SU-DHL-6 (cell line): ENCODE data around the gene SEC62.

ENCODE experiments used
- EZH2phosphoT487 ChIP-seq: fragments of 200-600 bp; sonication (generic), shearing (Covaris generic); conservative IDR thresholded peaks from 2 replicates; pipeline ENCODE4 v1.6.1; 2018; ENCODE audit warnings: mild to moderate bottlenecking, antibody characterized with exemption, low read length, moderate library complexity, mixed read lengths
- TF ChIP-seq, protein P1 (sequence below): fragments of 200-600 bp; sonication (generic); IDR thresholded peaks from one replicate; pipeline ENCODE4 v1.5.1; 2017; ENCODE audit warnings: antibody characterized with exemption, mild to moderate bottlenecking, low read length, moderate library complexity; ENCODE audit not compliant: insufficient read depth, poor library complexity, severe bottlenecking

DNA sequence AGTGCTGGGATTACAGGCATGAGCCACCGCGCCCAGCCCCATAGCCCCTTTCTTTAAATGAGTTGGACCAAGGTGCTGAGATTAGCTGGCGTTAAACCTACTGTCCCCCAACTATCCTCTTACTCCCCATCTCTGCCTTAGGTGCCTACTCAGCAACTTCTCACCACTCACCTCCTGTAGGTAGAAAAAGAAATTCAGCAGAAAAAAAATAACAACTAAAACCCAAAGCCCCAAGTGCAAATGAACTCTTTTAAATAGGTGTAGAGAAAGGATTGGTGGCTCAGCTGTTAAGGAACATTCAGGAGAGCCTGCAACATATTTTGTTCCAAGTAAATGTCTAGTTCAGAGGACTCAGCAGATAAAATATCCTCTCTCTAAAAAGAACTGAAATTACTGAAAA, 35.8 kb upstream of the SEC62 start:
- TF ChIP-seq, protein P1, sequence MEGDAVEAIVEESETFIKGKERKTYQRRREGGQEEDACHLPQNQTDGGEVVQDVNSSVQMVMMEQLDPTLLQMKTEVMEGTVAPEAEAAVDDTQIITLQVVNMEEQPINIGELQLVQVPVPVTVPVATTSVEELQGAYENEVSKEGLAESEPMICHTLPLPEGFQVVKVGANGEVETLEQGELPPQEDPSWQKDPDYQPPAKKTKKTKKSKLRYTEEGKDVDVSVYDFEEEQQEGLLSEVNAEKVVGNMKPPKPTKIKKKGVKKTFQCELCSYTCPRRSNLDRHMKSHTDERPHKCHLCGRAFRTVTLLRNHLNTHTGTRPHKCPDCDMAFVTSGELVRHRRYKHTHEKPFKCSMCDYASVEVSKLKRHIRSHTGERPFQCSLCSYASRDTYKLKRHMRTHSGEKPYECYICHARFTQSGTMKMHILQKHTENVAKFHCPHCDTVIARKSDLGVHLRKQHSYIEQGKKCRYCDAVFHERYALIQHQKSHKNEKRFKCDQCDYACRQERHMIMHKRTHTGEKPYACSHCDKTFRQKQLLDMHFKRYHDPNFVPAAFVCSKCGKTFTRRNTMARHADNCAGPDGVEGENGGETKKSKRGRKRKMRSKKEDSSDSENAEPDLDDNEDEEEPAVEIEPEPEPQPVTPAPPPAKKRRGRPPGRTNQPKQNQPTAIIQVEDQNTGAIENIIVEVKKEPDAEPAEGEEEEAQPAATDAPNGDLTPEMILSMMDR: no peak
- TF ChIP-seq EZH2phosphoT487: no peak
